Fibroblast of mammary gland (primary cell): ENCODE results near the gene BUD31.
"Not testable (repeated sequence)": the region's sequence is repeated elsewhere in the genome, so short reads cannot be mapped to it uniquely, and the experiment has no call there.

Experiments
- DNase-seq: peaks from one replicate; pipeline ENCODE4 v3.0.0-alpha.2; 2010; ENCODE audit warnings: low read depth
- H3K4me3 ChIP-seq: 2 replicates; pipeline ENCODE4 v1.5.1; 2011; ENCODE audit warnings: low read depth, mild to moderate bottlenecking, low read length, moderate library complexity; ENCODE audit not compliant: control insufficient read depth
- CTCF ChIP-seq: conservative IDR thresholded peaks from 2 replicates; pipeline ENCODE4 v1.5.1; 2011; ENCODE audit warnings: low read depth, low read length, inconsistent platforms; ENCODE audit not compliant: control insufficient read depth, insufficient read depth

BUD31 gene

GRCh38 chr7:99429756-99430155 lies 21.0 kb downstream of the BUD31 start:
- DNase-seq: no peak
- TF ChIP-seq CTCF: no peak
- no peak overlapping the region for H3K4me3 ChIP-seq

GRCh38 chr7:99431756-99432540 lies 23.2 kb downstream of the BUD31 start:
- H3K4me3 ChIP-seq, DNase-seq: not testable (repeated sequence)

GRCh38 chr7:99433158-99433557 lies 24.4 kb downstream of the BUD31 start:
- no peak for DNase-seq
- no peak overlapping the region for H3K4me3 ChIP-seq
- TF ChIP-seq CTCF: no peak

- peak overlapping the region; percentile 77 for H3K4me3 ChIP-seq
- TF ChIP-seq CTCF: no peak
- DNase-seq: no peak
Observed at GRCh38 chr7:99437946-99438572, 29.3 kb downstream of the BUD31 start.

- TF ChIP-seq CTCF: no peak
Observed at GRCh38 chr7:99438573-99439480, 30.1 kb downstream of the BUD31 start, which contains the start of the genes CPSF4 and PTCD1. Gene CPSF4 (plus strand): TSS chr7:99438943. CDS start chr7:99439083, 140 bp downstream. Gene PTCD1 (minus strand): TSS chr7:99438798. CDS start chr7:99435242, 3,556 bp downstream.

GRCh38 chr7:99440195-99440594 lies 31.4 kb downstream of the BUD31 start:
- peak; percentile 23 for DNase-seq
- no peak for TF ChIP-seq CTCF
- peak overlapping the region; percentile 77 for H3K4me3 ChIP-seq

More at GRCh38 chr7:99438573-99439480, 30.1 kb downstream of the BUD31 start, which contains the start of the genes CPSF4 and PTCD1:
- H3K4me3 ChIP-seq: peak within 1 kb of the TSS; percentile 77
- peak; percentile 93 for DNase-seq
